GM12874 (cell line): ENCODE data around the gene MYORG.

Experiments
- TF ChIP-seq, protein P1 (sequence below): IDR thresholded peaks from 2 replicates; pipeline ENCODE4 v1.5.1; 2011; ENCODE audit warnings: low read depth, mild to moderate bottlenecking, control low read depth, low read length, moderate library complexity; ENCODE audit not compliant: insufficient read depth

Gene MYORG

DNA sequence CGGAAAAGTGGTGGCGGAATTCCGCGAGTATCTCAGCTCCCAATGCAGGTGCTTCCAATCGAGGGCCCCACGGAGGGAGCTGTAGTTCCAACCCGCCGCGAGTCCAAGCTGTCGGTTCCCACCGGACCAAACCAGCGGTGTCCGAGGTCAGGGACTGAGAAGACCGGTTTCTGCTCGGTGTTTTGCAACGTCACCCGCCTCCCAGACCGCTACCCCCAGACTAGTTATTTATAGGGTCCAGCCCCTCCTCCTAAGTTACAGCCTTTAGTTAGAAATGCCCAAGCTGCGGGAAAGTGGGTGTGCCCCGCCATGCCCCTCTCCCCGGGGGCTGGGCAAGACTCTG lies 677 bp upstream of the MYORG start:
- TF ChIP-seq, protein P1, sequence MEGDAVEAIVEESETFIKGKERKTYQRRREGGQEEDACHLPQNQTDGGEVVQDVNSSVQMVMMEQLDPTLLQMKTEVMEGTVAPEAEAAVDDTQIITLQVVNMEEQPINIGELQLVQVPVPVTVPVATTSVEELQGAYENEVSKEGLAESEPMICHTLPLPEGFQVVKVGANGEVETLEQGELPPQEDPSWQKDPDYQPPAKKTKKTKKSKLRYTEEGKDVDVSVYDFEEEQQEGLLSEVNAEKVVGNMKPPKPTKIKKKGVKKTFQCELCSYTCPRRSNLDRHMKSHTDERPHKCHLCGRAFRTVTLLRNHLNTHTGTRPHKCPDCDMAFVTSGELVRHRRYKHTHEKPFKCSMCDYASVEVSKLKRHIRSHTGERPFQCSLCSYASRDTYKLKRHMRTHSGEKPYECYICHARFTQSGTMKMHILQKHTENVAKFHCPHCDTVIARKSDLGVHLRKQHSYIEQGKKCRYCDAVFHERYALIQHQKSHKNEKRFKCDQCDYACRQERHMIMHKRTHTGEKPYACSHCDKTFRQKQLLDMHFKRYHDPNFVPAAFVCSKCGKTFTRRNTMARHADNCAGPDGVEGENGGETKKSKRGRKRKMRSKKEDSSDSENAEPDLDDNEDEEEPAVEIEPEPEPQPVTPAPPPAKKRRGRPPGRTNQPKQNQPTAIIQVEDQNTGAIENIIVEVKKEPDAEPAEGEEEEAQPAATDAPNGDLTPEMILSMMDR, result no peak

DNA sequence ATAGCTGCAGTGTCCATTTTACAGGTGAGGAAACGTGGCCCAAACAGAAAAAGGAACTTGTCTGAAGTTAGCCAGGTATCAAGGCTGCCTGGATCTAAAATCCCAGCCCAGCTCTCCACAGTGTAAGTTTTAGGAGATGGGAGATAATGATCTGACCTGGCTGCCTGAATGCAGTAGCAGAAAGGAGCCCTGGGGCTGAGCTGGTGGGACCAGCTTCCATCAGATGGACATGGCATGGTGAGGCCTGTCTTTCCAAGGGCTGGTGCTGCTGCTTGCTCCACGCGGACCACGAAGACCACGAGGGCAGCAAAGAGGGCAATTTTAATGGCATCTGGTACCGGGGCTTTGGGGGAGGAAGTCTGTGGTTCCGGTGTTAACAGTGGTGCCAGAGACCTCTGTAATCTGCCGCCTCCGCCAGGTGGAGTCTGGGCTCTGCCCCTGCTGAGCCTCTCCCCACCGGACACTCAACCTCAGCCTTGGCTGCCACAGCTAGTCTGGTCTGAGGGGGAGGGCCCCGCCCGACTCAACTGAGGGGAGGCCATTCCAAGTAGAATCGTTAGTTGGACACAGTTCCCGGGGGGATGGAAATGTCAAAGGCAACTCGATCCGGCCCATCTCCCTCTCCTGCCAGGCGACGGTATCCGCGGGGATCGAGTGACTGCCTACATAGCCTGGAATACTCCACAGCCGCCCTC lies 650 bp downstream of the MYORG start:
- TF ChIP-seq, protein P1, result peak; percentile 23; the same call in 1 of the 2 replicates

DNA sequence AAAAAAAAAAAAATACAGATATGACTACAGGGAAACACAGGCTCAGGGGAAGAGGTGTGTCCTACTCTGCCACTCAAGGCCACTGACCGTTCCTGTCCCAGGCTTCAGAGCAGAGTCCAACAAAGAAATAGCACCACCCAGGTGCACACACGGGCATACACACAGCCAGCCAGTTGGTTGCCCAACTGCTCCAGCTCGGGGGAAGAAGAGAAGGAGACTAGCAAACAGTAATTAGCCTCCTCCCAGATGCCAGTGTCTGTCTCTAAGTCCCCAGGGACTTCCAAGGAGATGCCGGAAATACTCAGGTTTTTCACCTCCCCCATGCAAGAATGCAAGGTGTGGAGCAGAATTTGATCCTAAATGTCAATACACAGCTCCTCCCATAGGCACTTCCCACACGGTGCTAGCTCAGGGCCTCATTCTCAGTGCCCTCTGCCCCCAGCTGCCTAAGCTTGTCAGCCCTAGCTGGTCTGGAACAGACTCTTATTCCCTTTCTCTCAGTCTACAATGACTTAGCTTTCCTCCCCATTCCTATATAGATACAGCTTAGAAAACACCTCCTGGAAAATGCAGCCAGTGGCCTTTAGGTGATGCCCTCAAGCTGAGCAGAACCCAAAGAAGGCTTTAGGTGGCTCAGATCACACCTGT lies 1.7 kb downstream of the MYORG start:
- TF ChIP-seq, protein P1, result no peak

DNA sequence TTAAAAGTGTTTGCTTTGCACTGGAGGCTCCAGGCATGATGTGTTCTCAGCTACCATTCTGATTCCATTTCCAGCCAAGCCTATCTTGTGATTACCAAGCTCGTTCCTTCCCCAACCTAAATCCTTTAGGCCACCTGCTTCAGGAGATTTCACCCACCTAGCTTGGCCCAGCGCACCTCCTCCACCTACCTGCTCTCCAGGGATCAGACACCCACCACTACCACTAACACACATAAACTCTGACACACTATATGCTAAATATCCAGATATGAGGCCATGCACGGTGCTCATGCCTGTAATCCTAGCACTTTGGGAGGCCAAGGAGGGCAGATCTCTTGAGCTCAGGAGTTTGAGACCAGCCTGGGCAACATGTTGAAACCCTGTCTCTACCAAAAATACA lies 2.4 kb downstream of the MYORG start:
- TF ChIP-seq, protein P1, result no peak

DNA sequence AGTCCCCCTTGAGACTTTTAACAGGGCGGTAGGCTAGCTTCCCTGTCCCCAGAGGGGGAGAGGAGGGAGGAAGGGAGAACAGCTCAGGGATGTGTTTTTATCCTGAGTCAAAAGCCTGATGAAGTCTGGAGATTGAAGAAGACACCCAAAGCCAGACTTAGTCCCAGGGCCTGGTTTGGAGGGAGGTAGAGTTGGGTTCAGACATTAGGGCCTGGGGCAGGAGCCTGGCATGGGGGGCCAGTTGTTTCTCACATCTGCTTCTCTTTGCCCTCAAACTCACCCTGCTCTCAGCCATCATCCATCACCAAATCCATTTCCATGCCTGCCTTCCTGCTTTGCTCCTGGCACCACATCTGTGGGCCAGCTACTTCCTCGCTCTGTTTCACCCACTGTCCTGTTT lies 2.9 kb downstream of the MYORG start:
- TF ChIP-seq, protein P1, result no peak

DNA sequence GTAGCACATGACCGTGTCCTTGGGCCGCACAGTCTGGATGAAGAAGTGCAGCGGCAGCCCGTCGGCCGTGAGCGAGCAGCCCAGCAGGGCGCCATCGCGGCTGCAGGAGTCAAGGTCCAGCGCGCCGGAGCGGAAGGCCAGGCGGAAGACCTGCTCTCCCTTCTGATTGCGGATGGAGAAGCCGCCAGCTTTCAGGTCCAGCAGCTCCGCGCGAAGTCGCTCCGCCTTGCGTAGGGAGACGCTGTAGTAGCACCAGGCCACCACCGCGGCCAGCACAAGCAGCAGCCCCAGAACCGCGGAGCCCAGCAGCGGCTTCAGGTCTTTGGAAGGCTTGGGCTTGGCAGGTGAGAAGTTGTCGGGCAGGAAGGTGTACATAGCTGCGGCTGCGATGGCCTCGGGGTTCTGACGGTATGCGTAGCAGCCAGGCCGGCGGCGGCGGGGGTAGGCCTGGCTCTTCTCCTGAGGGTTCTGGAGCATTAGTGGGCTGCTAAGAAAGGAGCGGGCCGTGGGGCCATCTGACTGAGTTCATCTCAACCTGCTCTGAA lies 4.2 kb downstream of the MYORG start:
- TF ChIP-seq, protein P1, result no peak

DNA sequence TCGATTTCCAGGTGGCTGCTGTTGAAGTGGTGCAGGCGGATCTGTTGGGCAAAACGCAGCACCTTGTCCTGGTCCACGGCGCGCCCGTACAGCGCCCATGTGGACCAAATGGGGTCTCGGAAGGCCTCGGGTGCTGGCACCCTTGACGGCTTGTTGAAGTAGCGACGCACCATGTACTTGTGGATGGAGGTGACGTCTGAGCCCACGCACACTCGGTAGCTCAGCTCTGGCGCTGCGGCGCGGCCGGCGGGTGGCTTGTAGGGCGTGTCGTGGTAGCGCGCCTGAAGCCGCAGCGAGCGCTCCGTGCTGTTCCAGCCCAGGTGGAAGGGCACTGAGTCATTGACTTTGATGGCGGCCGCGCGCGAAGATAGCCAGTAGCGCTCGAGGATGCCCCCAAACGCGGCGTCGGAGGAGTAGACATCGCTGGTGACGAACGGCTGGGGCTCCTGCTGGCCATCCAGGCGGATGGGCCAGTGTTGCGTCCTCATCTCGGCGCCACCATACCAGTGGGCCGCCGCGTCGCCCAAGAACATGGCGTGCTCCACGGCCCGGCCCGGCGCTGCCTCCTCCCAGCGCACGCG lies 4.7 kb downstream of the MYORG start:
- TF ChIP-seq, protein P1, result no peak
